GM18858 (cell line): ENCODE data around the gene LMF2.
"Not testable (repeated sequence)": the region's sequence is repeated elsewhere in the genome, so short reads cannot be mapped to it uniquely, and the experiment has no call there.

Experiments used
- ATAC-seq: cut with Tn5 transposase; IDR thresholded peaks from one replicate; pipeline ENCODE4 v1.9.1; 2021; ENCODE audit not compliant: unreplicated experiment

LMF2 gene, protein sequence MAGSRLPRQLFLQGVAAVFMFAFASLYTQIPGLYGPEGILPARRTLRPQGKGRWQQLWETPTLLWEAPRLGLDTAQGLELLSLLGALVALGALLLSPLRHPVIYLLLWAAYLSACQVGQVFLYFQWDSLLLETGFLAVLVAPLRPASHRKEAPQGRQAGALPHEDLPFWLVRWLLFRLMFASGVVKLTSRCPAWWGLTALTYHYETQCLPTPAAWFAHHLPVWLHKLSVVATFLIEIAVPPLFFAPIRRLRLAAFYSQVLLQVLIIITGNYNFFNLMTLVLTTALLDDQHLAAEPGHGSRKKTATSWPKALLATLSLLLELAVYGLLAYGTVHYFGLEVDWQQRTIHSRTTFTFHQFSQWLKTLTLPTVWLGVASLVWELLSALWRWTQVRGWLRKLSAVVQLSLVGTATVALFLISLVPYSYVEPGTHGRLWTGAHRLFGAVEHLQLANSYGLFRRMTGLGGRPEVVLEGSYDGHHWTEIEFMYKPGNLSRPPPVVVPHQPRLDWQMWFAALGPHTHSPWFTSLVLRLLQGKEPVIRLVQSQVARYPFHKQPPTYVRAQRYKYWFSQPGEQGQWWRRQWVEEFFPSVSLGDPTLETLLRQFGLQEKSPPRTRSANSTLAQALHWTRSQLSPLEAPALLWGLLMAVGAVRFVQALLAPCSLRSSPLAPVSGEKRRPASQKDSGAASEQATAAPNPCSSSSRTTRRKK

GRCh38 chr22:50507421-50507990 is at the start of gene LMF2:
Gene LMF2 (minus strand): TSS chr22:50507702. CDS start chr22:50507675, 27 bp downstream.
- no peak for ATAC-seq

GRCh38 chr22:50556703-50557102 is 49.2 kb upstream of the LMF2 start:
- ATAC-seq, result no peak

DNA sequence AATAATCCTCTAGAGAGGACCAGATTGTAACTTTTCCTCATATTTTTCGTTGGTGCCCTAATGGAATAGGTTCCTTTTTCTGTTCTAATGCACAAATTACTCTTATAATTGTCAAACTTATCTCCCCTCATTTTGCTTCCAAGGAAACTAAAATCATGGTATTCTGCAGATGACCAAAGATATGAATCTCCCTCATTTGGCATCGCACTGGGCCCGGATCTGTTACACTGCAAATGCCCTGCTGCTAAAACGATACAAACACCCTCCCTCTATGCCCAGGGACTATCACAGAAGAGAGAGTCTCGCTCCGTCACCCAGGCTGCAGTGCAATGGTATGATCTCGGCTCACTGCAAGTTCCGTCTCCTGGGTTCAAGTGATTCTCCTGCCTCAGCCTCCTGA is 45.8 kb upstream of the LMF2 start:
- no peak for ATAC-seq

DNA sequence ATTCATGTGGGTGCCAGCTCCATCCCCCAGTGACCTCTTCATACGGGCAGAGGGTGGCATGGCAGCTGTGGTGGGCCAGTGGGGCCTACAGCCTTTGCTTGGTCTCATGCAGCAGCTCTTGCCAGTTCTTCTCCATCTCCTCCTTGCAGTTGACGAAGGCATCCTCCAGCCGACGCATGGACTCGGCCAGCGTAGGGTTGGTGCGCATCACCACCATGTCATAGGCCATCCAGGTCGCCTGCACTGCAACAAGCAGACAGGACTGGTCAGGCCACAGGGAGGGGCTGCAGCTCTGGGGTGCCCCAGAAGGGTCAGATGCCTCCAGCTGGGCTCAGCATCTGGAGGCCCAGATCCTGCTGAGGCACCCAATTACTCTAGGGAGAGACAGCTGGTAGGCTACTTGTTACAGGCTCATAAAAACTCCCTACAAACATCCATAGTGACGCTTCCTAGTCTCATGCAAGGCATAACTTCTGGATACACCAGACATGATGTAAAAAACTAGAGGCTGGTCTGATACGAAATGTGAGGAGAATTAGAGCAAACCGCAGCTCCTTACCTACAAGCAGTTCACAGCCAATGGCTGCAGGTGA is 43.8 kb upstream of the LMF2 start:
- ATAC-seq, result no peak

GRCh38 chr22:50550395-50550794 is 42.9 kb upstream of the LMF2 start:
- no peak for ATAC-seq

DNA sequence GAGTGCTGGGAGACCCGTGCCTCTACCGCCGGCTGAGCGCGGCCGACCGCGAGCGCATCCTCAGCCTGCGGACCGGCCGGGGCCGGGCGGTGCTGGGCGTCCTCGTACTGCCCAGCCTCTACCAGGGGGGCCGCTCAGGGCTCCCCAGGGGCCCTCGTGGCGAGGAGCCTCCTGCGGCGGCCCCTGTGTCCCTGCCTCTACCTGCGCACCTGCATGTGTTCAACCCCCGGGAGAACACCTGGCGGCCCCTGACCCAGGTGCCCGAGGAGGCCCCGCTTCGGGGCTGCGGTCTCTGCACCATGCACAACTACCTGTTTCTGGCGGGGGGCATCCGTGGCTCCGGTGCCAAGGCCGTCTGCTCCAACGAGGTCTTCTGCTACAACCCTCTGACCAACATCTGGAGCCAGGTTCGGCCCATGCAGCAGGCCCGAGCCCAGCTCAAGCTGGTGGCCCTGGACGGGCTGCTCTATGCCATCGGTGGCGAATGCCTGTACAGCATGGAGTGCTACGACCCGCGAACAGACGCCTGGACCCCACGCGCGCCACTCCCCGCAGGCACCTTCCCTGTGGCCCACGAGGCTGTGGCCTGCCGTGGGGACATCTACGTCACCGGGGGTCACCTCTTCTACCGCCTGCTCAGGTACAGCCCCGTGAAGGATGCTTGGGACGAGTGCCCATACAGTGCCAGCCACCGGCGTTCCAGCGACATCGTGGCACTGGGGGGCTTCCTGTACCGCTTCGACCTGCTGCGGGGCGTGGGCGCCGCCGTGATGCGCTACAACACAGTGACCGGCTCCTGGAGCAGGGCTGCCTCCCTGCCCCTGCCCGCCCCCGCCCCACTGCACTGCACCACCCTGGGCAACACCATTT is 41.7 kb upstream of the LMF2 start:
- no peak for ATAC-seq

GRCh38 chr22:50548040-50548920 is 40.8 kb upstream of the LMF2 start:
- no peak for ATAC-seq

DNA sequence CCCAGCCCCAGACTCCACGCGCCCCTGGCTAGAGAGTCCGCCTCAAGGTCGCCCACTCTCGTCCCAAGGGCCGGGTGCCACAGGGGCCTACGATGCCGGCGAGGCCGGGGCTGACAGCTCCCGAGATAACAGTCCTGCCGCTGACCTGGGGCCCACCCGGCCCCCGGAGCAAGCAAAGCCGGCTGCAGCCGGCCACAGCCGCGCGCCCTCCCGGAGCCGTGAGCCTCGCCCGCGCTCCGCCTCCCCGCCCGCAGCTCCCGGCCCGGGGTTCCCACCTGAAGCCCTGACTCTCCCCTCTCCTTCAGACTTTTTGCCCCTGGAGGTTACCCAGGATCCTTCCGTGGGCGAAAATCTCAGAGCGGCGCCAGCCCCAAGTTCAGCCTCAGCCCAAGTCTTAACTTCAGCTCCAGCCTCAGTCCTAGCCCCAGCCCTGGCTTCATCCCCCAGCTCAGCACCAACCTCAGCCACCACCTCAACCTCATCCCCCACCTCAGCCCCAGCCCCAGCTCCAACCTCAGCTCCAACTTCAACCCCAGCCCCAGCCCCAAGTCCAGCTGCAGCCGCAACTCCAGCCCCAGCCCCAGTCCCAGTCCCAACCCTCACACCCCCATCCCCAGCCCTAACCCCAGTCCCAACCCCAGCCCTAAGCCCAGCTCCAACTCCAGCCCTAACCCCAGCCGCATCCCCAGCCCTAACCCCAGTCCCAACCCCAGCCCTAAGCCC is 39.9 kb upstream of the LMF2 start:
- no peak for ATAC-seq

DNA sequence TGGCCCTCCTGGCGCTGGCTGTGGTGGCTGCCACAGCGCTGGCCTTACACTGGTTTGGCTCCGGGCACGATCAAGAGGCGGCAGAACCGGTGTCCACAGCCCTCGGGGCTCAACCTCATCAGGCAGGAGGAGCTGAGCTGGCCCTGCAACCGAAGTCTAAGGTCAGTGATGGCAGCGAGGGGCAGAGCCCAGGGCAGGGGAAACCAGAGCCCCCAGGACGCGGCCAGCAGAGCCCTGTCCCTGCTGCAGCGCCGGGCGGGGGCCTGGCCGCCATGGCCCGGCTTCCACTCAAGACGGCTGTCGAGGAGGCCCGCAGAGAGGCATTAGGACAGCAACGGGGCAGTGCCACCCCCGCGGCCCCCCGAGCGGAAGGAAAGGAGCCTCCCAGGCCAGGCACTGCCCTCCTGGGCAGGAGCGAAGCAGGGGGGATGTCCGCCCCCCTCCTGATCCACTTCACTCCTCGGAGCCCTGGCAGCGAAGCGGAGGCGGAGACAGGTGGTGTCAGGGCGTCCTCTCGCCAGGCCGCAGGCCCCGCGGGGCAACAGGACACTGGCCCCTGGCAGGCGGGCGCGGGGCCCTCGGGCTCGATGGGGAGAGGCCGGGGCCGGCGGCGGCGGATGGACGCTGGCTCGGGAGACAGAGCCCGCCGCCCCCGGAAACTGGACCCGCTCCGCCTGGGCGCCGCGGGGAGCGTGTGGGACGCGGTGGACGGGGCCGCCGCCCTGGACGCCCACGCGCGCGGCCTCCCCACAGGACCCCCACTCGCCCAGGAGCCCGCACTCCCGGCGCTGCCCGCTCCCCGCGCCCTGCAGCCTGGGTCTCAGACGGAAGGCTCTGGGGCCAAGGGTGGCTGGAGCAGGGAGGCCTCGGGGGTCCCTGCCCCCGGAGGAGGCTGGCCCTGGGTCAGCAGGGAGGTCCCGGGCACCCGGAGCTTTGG is 39.1 kb upstream of the LMF2 start:
- ATAC-seq, result no peak

DNA sequence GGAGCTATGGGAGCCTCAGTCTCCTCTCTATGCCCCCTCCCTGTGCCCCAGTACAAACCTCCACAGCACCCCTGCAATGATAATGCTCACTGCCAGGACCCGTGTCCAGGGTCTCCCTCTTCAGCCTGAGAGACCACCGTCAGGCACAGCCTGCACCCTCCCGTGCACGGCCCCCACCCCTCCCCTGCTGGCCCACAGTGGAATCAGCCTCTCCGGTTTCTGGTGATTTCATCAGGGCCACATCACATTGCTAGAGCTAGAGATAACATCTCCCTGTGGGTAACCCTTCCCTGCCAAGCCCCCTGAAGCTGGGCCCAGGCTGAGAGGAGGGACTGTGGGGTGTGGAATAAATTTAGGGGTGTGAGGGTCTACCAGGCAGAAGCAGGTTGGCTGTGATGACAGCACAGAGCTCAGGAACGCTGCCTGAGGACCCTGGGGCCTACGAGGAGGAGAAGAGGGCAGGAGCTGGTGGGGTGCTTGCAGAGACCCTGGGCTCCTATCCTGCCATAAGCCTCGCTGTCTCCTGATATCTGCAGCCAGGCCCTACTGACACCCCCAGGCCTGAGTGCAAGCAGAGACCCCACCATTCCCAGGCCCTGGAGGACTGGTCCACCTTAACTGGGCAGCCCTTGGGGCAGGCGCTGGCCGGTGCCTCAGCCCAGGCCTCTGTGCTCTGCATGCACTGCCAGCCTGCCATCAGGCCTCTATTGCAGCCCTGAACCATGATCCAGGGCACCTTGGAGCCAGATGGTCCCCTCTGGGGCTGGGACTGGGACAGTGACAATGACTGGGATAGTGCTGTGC is 38.2 kb upstream of the LMF2 start, which contains the start of gene KLHDC7B:
TSS of gene KLHDC7B (plus strand) at position 378 of the 804 bp plus-strand sequence. CDS start at position 723, 345 bp downstream.
- ATAC-seq, result no peak

DNA sequence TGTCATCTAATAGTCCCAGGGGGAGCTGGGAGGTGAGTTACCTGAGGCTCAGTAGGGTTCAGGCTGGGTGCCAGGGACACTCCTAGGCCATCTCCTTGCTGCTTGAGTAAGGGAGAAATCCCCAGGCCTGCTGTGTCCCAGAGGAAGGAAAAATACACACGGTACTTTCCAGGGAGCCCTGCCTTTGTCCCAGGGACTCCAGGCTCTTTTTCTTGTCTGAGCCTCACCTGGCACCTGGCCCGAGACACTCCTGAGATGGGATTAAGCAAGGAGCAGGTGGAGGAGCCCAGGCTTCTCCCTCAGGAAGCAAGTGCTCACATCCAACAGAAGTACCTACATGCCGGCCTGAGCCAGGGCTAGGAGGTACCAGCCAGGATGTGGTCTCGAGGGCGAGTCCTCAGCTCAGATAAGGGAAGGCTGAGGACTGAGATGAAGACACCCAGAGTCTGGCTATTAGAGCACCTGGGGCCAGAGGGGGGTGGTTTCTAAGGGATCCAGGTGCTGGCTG is 37.3 kb upstream of the LMF2 start:
- no peak for ATAC-seq

DNA sequence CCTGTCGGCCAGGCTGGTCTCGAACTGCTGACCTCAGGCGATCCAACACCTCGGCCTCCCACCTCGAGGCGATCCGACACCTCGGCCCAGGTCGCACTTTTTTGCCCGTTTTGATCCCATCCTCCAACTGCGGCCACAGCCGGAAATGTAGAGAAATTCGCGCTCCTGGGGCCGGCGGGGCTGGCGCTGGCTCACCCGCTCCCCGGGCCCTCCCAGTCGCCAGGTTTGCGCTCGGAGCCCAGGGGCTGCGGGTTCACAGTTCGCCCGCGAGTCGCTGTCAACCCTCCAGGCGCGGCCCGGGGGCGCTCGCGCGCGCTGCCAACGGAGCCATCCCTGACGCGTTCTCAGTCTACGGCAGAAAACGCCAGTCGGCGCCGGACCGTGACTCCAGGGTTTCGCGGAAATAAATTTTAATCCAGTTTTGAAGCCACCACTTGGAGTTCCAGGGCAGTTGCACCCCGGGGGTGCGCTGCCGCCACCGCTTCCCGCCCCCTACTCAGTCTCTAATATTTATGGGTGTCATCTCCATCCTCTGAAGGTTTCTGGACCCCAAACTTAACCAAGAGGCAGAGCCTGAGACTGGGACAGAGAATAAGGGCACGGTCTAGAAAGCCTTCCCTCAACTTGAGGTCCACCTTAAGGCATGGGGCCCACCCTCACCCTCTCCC is 36.7 kb upstream of the LMF2 start:
- no peak for ATAC-seq

DNA sequence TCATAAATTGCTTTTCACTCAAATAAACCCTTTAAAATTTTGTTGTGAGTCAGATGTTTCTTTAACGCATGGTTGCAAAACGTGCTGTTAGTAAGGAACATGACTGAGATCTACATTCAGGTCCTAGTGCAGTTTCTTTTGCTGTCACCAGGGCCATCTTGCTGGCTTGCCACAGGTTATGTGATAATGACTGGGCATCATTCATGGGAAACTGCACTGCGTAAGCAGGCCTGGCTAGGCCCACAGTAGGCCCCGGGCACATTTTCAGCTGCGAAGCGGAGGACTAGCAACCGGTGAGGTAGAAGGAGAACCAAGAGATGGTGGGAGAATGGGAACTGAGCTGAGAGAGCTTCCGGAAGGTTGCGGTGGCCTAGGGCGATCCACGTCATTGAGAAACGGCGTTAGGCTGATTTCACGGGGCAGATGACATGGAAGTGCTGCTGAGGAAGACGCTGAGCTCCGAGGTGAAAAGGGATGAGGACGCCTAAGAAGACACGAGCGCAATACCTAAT is 35.0 kb upstream of the LMF2 start:
- ATAC-seq, result no peak

DNA sequence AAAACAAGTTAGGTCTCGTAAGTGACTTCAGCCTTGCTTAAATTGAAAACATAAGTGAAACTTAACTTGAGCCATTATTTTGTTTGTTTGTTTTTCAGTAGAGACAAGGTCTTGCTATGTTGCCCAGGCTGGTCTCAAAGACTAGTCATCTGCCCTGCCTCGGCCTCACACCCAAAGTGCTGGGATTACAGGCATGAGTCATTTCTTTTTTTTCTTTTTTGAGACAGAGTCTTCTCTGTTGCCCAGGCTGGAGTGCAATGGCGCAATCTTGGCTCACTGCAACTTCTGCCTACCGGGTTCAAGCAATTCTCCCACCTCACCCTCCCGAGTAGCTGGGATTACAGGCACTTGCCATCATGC is 34.1 kb upstream of the LMF2 start:
- not testable (repeated sequence) for ATAC-seq

DNA sequence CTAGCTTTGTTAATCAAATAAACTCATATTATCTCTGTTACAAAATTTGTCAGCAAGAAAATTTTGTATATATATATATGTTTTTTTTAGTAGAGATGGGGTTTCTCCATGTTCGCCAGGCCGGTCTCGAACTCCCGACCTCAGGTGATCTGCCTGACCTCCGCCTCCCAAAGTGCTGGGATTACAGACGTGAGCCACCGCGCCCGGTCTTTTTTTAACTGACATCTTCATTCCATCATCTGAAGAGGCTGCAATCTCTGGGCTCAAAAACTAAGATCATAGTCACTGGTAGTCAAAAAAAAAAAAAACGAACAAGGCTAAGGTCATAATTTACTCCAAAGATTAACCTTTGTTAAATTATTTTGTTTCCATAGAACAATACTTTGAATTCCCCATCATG is 32.9 kb upstream of the LMF2 start:
- ATAC-seq, result no peak

DNA sequence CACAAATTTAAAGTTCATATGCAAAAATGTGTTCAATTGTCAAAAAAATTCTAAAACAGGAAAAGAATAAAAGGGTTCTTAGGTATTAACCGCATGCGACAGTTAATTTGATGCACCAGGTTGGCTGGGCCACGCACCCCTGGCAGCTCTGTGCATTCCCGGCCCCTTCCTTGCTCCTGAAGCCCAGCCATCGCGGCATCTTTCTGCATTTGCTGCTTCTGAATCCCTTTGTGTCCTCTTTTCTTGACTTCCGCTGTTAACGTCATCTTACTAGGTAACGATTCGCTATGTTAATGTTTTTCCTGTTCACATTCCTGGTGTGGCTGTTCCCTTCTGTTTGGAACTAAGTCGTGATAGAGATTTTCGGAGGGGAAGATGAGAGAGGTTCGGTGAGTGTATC is 30.3 kb upstream of the LMF2 start:
- no peak for ATAC-seq
